Keratinocyte (primary cell): Measurements from ENCODE around the gene CHD9. TPM values are rescaled to one million over a fixed set of nuclear protein-coding genes. Genes with fewer than 3 reads are reported as not detected.

Experiments
- DNase-seq: peaks from one replicate; pipeline ENCODE4 v3.0.0-alpha.2; 2011; ENCODE audit warnings: low read depth, missing footprints, low spot score
- FAIRE-seq: peaks from 2 replicates; lab custom pipeline; 2011; peaks lifted over from hg19 to GRCh38; lab: Jason Lieb, UNC
- H2AFZ ChIP-seq: 2 replicates; pipeline ENCODE4 v1.6.0; 2012; ENCODE audit warnings: low read length, control low read depth, inconsistent platforms; ENCODE audit not compliant: control insufficient read depth
- H3K27ac ChIP-seq: 2 replicates; pipeline ENCODE4 v1.5.1; 2011; ENCODE audit warnings: low read length; ENCODE audit not compliant: control insufficient read depth, insufficient read depth
- H3K27me3 ChIP-seq: 3 replicates; pipeline ENCODE4 v1.6.0; 2011; ENCODE audit warnings: low read length; ENCODE audit not compliant: control insufficient read depth, insufficient read depth; ENCODE audit errors: extremely low read depth
- H3K36me3 ChIP-seq, 2 experiments: 2 replicates in 1 of 2; 3 replicates in 1 of 2; pipeline ENCODE4 v1.5.1; 2011; ENCODE audit warnings: low read length in 2 of 2, mild to moderate bottlenecking in 1 of 2; ENCODE audit not compliant: control insufficient read depth in 2 of 2, insufficient read depth in 2 of 2; ENCODE audit errors: extremely low read depth in 1 of 2
- H3K4me1 ChIP-seq: 3 replicates; pipeline ENCODE4 v1.5.1; 2011; ENCODE audit warnings: low read length; ENCODE audit not compliant: control insufficient read depth, insufficient read depth; ENCODE audit errors: extremely low read depth
- H3K4me2 ChIP-seq: 3 replicates; pipeline ENCODE4 v1.6.0; 2011; ENCODE audit warnings: low read depth, low read length; ENCODE audit not compliant: control insufficient read depth, insufficient read depth; ENCODE audit errors: extremely low read depth
- H3K4me3 ChIP-seq, 3 experiments: fragments of 200-600 bp in 1 of 3; sonication (generic) in 1 of 3; 2 replicates in 2 of 3; 3 replicates in 1 of 3; pipeline ENCODE4 v1.5.1; 2011 to 2016; ENCODE audit warnings: low read length in 3 of 3, mild to moderate bottlenecking in 3 of 3, control low read depth in 2 of 3, inconsistent platforms in 1 of 3, low read depth in 1 of 3, mixed read lengths in 1 of 3, mixed run types in 1 of 3, moderate library complexity in 1 of 3; ENCODE audit not compliant: control insufficient read depth in 2 of 3, insufficient read depth in 2 of 3; ENCODE audit errors: extremely low read depth in 1 of 3
- H3K79me2 ChIP-seq: 2 replicates; pipeline ENCODE4 v1.6.0; 2012; ENCODE audit warnings: low read length; ENCODE audit not compliant: control insufficient read depth, insufficient read depth
- H3K9ac ChIP-seq: 3 replicates; pipeline ENCODE4 v1.6.0; 2011; ENCODE audit warnings: low read length; ENCODE audit not compliant: control insufficient read depth, insufficient read depth; ENCODE audit errors: extremely low read depth
- H3K9me1 ChIP-seq: 3 replicates; pipeline ENCODE4 v1.6.0; 2011; ENCODE audit warnings: low read length; ENCODE audit not compliant: control insufficient read depth, insufficient read depth; ENCODE audit errors: extremely low read depth
- H3K9me3 ChIP-seq: 2 replicates; pipeline ENCODE4 v1.5.1; 2012; ENCODE audit warnings: low read depth, low read length; ENCODE audit not compliant: control insufficient read depth
- H4K20me1 ChIP-seq: 3 replicates; pipeline ENCODE4 v1.6.0; 2011; ENCODE audit warnings: low read length; ENCODE audit not compliant: control insufficient read depth, insufficient read depth; ENCODE audit errors: extremely low read depth
- EZH2 ChIP-seq: IDR thresholded peaks from one replicate; pipeline ENCODE4 v1.6.1; 2012; ENCODE audit warnings: inconsistent platforms, mild to moderate bottlenecking, low read length, moderate library complexity
- dilution Hi-C: fragments of 300-500 bp; cut with MboI; formaldehyde crosslinking; loops from one replicate; pipeline ENCODE4 v1.7.0; 2020; ENCODE audit warnings: low sequenced_read_pairs; ENCODE audit not compliant: extremely low pct_ligation_motif_present
- polyA plus RNA-seq, 5 experiments: library from polyadenylated mRNA; depleted of rRNA in 3 of 5; stranded (reverse) in 3 of 5; stranded (forward) in 1 of 5; unstranded in 1 of 5; fragments of >200 nt; gene quantifications; 1 replicate in 1 of 5; 2 replicates in 3 of 5; 3 replicates in 1 of 5; pipeline versions ENCODE4 v1.2.1 to v1.2.3, GENCODE V29; 2011 to 2012; ENCODE audit warnings: missing spikeins in 2 of 5, low read depth in 1 of 5, low replicate concordance in 1 of 5
- TF ChIP-seq, protein P1 (sequence below), 3 experiments: IDR thresholded peaks in 1 of 3; conservative IDR thresholded peaks in 1 of 3; optimal IDR thresholded peaks in 1 of 3; 2 replicates in 2 of 3; 3 replicates in 1 of 3; pipeline versions ENCODE3 to v1.5.1; 2011; ENCODE audit warnings: low read length in 3 of 3, mild to moderate bottlenecking in 3 of 3, moderate library complexity in 2 of 3, control low read depth in 1 of 3, inconsistent platforms in 1 of 3; ENCODE audit not compliant: insufficient read depth in 2 of 3; ENCODE audit errors: extremely low read depth in 1 of 3

Gene CHD9
- polyA plus RNA-seq, 1 donor (not counting 4 experiments of a cell fraction or from before 2014, with no cell fraction given), result 32.8 TPM

DNA sequence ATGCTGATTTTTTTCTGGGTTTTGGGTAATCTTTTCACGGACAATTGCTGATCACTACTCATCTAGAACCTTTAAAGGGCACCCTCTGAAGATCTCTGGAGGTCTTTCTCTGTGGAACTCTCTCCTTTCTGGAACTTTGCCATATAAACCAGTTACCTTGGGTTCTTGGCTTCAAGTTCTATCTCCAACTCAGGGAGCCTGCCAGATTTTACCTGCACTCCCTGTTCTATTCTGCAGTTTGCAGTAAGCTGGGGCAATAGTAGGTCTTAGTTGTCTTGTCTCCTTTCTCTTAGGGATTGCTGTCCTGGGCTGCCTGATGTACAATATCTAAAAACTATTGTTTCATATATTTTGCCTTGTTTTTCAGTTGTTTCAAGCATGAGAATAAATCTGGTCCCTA, 120.3 kb downstream of the CHD9 start:
- Histone ChIP-seq H2AFZ (no peak overlapping the region), H3K9me1 (no peaks in the 10 kb centered on the region), H3K4me3 (no peak overlapping the region), H4K20me1 (no peaks in the 10 kb centered on the region), H3K79me2 (peaks cover 36% of the 10 kb centered on the region), H3K27me3 (no peaks in the 10 kb centered on the region), H3K9me3 (no peaks in the 10 kb centered on the region), H3K36me3 (peaks cover 0 to 3% of the 10 kb centered on the region in 2 experiments), H3K4me1 (peaks cover 13% of the 10 kb centered on the region), H3K4me2 (peak overlapping the region; percentile 53), H3K9ac (no peak overlapping the region), H3K27ac (peak overlapping the region; percentile 55)
- DNase-seq (no peak), FAIRE-seq (no peak)
- dilution Hi-C loops, result no loop called here
- no peak for TF ChIP-seq EZH2
- TF ChIP-seq, protein P1, sequence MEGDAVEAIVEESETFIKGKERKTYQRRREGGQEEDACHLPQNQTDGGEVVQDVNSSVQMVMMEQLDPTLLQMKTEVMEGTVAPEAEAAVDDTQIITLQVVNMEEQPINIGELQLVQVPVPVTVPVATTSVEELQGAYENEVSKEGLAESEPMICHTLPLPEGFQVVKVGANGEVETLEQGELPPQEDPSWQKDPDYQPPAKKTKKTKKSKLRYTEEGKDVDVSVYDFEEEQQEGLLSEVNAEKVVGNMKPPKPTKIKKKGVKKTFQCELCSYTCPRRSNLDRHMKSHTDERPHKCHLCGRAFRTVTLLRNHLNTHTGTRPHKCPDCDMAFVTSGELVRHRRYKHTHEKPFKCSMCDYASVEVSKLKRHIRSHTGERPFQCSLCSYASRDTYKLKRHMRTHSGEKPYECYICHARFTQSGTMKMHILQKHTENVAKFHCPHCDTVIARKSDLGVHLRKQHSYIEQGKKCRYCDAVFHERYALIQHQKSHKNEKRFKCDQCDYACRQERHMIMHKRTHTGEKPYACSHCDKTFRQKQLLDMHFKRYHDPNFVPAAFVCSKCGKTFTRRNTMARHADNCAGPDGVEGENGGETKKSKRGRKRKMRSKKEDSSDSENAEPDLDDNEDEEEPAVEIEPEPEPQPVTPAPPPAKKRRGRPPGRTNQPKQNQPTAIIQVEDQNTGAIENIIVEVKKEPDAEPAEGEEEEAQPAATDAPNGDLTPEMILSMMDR (optimal IDR thresholded peaks at IDR 0.05 in 1 of 3, IDR thresholded peaks at IDR 0.05 in 1 of 3, conservative IDR thresholded peaks at IDR 0.05 in 1 of 3; ENCODE audit: extremely low read depth in 1 of 3, insufficient read depth in 2 of 3, low read length in 3 of 3), result no peak

DNA sequence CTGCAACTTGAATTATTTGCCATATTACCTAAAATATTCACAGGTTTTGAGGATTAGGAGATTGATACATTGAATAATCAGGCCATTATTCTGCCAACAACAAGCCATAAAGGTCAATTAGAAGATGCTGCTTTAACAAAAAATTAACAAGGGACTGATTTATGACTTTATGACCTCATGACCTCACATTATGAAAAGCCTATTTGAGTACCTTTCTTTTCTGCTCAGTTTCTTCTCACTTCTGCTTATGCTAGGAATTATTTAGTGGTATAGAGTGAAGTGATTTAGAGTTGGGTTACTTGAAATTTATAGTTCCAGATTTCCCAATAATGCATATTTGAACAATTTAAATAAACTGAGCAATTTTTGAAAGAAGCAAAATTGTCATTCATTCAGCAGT, 121.6 kb downstream of the CHD9 start:
- H3K27ac ChIP-seq, result no peak overlapping the region
- DNase-seq (no peak), FAIRE-seq (no peak)
- H3K9me1 ChIP-seq, result no peaks in the 10 kb centered on the region
- TF ChIP-seq, protein P1 (optimal IDR thresholded peaks at IDR 0.05 in 1 of 3, IDR thresholded peaks at IDR 0.05 in 1 of 3, conservative IDR thresholded peaks at IDR 0.05 in 1 of 3; ENCODE audit: extremely low read depth in 1 of 3, insufficient read depth in 2 of 3, low read length in 3 of 3), result no peak
- TF ChIP-seq EZH2, result no peak
- H3K79me2 ChIP-seq, result peaks cover 30% of the 10 kb centered on the region
- no peak overlapping the region for H3K4me3 ChIP-seq
- peaks cover 0 to 3% of the 10 kb centered on the region in 2 experiments for H3K36me3 ChIP-seq
- no peaks in the 10 kb centered on the region for H3K9me3 ChIP-seq
- H3K9ac ChIP-seq, result no peak overlapping the region
- H3K4me1 ChIP-seq, result peaks cover 13% of the 10 kb centered on the region
- no peaks in the 10 kb centered on the region for H3K27me3 ChIP-seq
- no peak overlapping the region for H3K4me2 ChIP-seq
- dilution Hi-C loops, result no loop called here
- H2AFZ ChIP-seq, result no peak overlapping the region
- H4K20me1 ChIP-seq, result no peaks in the 10 kb centered on the region
